T follicular helper cell (primary cell): ENCODE results near the gene TMEM208.

Experiments
- DNase-seq: peaks from one replicate; pipeline ENCODE4 v3.0.0-alpha.2; 2020; ENCODE audit warnings: low read depth
- total RNA-seq, 2 experiments: gene quantifications; one replicate each; lab custom pipeline; 2026; lab: John Stamatoyannopoulos, UW

Gene TMEM208
- total RNA-seq = 28.6 to 61.2 reads per million in 2 experiments

GRCh38 chr16:67226804-67227566, at the start of gene TMEM208:
TSS of gene TMEM208 (plus strand) at chr16:67227130. CDS start at chr16:67227219, 89 bp downstream.
- peak; percentile 98 for DNase-seq

GRCh38 chr16:67177743-67178699, 48.9 kb upstream of the TMEM208 start:
- peak; percentile 59 for DNase-seq

DNA sequence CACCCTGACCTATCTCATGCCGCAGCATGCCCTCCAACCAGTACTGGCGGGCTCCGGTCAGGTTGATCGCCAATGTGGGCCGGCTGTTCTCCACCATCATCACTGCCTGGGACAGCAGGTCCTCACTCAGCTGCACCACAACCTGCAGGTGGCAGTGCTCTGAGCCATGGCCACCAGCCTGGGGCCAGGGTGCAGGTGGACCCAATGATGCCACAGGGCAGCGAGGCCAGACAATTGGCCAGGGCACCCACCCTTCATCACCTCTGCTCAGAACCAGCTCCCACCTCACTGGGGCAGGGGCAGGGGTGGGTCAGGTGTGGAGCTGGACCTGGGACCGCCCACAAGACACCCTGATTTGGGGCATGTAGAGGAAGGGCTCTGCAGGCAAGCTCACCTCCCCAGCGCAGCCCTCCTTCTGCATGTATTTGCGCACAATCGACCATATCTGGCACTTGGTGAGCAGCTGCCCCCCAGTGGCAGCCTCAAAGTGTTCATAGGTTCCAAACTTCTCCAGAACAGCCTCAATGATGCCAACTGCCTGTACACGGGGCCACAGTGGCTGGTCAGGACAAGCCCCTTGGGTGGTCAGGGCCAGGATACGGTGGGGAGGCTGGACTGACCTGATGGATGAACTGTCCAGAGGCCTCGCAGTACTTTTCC, 47.4 kb upstream of the TMEM208 start:
- DNase-seq = no peak

- no peak for DNase-seq
These were observed 46.8 kb upstream of the TMEM208 start for GRCh38 chr16:67180166-67180565.

DNA sequence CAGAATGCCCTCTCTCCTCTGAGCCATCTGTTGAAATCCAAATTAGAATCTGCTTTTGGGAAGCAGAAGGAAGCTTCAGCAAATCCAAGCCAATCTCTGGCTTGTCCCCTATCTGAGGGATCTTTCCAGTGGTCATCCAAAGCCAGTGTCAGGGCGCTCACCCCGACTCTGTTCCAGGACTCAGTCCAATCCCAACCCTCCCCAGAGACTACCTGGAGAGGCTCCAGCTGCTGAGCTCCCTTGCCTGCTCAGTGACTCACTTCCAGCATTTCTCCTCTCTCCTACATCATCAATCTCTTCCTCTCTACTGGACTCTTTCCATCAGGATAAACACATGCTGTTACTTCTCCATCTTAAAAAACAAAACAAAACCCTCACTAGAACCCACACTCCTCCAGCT, 45.6 kb upstream of the TMEM208 start:
- no peak for DNase-seq

DNA sequence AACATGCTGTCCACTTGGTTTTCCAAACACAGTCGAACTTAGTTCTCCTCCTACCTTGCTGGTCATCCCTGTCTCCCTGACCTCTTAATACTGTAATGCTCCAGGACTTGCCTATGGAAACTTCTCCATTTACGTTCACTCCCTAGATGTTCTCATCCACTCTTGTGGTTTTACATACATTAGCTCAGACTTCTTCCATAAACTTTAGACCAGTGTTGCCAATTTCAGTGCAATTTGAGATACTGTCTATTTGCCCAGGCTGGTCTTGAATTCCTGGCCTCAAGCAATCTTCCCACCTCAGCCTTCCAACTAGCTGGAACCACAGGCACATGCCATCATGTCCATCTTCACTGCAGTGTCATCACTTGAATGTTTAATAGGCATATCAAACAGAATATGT, 44.6 kb upstream of the TMEM208 start:
- no peak for DNase-seq

DNA sequence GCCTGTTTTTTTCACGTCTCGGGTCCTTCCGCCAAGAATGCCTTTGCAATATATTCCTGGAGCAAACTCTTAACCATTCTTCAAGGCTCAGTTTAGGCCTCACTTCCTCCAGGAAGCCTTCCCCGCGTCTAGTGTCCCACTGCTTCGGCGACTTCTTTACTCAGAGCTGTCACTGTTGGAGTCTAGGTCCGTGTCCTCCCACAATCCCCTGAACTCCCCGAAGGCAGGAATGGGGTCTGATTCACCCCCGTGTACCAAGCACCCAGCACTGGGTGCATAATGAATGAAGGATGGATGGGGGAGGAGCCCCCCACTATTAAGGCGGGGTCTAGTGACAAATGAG, 43.7 kb upstream of the TMEM208 start:
- no peak for DNase-seq

- peak; percentile 91 for DNase-seq
These were observed 43.1 kb upstream of the TMEM208 start, which contains the start of gene MATCAP1 for GRCh38 chr16:67183627-67184452. TSS of gene MATCAP1 (minus strand) at chr16:67183963. CDS start at chr16:67180610, 3,353 bp downstream.

DNA sequence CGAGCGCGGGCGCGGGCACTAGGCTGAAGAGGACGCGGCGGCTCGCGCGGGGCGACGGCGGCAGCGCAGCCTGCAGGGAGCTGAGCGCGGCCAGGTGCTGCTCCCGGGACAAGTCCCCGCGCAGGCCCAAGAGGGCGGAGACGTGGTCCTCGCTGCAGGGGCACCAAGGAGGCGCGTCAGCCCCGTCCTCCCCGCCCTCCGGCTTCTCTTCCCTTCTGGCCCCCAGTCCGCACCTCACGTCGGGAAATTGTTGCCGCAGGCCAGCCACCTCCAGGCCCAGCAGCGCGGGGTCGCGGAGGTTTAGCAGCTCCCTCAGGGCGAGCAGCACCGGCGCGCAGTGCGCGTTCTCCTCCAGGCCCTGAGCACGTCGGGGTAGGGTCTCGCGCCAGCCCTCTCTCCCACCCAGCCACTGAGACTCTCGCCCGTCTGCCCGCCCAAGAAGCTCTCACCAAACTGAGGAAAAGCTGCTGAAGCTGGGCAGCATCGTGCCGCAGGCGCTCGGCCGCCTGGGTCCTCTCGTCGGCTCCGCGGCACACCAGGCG, 42.4 kb upstream of the TMEM208 start:
- DNase-seq = no peak

DNA sequence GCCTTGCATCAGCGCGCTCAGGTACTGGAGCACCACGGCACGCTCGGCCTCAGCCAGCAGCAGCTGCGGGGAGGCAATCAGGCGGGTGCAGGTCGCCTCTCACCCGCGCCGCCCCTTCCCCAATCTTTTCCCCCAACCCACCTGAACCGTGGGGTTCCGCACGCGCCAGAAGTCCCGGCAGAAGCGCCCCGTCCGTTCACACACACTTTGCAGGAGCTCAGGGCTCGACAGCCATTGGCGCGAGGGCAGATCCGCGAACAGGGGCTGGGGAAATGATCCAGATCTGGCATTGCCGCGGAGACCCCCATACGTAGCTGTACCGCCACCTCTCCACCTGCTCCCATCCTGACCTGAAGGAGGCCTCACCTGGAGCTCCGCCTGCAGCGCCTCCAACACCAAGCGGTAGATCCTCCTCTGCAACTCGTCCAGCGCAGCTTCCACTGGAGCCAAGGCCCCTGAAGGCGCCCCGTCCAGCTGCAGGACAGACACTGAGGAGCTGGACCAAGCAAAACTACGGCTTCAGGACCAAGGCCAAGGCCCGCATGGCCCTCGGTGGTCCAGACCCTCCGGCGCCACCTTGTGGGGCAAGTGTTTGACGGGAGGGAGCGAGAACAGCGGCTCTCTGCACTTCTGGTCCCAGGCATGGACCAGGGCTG, 41.8 kb upstream of the TMEM208 start:
- DNase-seq = peak; percentile 76

- no peak for DNase-seq
These were observed 41.2 kb upstream of the TMEM208 start for GRCh38 chr16:67185651-67186134.

DNA sequence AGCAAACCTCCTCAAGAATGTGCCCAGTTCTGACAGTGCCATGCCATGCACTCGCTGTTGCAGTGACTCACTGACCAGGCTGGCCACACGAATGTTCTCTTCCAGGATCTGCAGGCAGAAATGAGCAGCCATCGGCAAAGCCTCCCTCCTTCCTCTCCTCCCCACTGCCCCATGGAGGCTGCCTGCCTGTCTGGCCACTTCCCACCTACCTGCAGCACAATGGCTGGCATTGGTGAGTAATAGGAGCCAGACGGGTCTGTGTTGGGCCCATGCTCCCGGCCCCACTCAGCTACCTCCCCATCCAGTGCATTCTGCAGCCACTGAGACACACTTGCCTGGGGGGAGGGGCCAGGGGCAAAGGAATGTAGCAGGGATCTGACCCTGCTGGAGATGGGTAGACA, 40.4 kb upstream of the TMEM208 start:
- no peak for DNase-seq

DNA sequence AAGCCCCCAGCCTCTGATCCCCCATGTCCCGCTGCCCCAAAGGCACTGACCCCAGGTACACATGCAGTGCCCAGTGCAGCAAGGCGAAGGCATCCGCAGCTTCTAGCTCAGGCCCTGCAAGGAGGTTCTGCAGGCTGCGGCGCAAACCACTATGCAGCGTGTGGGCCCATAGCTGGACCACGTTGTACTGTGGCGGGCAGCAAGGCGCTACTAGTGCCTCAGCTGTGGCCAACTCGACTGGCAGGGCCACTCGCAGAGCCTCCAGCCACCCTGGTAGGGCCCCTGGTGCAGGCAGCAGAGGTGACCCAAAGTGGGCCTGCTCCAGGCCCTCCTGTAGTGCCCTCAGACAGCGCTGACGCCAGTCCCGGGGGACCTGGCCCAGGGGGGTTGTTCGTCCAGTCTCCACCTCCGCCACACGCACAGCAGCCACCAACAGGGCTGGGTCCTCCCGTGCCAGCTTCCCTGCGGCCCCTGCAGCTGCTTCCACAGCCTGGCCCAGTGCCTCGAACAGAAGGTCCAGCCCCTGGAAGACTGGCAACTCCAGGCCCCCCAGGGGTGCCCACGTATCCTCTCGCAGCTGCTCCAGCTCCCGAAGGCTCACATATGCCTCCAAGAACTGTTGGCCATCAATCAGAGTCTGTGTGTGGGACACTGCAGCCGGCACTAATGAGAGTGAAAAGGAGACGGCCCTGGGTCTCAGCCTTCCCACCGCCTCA, 39.6 kb upstream of the TMEM208 start:
- no peak for DNase-seq

GRCh38 chr16:67188323-67188722, 38.6 kb upstream of the TMEM208 start:
- DNase-seq = no peak

DNA sequence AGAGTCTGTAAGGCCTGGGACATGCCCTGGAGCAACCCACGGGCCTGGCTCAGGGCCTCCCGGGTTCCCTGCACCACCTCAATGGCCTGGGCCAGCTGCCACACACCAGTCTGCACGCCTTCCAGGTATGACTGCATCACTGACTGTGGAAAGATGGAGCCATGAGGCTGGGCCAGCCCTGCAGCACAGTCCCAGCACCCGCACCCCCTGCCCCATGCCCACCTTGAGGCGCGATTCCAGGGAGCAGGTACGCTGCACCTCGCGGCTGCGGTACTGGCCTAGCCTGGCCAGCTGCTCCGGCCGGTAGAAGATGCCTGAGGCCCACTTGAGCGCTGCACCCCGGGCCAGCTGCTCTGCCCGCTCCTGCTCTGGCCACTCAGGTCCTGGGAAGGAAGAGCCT, 38.1 kb upstream of the TMEM208 start:
- no peak for DNase-seq

- DNase-seq = no peak
These were observed 36.9 kb upstream of the TMEM208 start, which contains the start of gene EXOC3L1 for GRCh38 chr16:67190041-67190440. TSS of gene EXOC3L1 (minus strand) at chr16:67190136. CDS start at chr16:67189676, 460 bp downstream.

GRCh38 chr16:67190448-67191399, 36.2 kb upstream of the TMEM208 start:
- no peak for DNase-seq

DNA sequence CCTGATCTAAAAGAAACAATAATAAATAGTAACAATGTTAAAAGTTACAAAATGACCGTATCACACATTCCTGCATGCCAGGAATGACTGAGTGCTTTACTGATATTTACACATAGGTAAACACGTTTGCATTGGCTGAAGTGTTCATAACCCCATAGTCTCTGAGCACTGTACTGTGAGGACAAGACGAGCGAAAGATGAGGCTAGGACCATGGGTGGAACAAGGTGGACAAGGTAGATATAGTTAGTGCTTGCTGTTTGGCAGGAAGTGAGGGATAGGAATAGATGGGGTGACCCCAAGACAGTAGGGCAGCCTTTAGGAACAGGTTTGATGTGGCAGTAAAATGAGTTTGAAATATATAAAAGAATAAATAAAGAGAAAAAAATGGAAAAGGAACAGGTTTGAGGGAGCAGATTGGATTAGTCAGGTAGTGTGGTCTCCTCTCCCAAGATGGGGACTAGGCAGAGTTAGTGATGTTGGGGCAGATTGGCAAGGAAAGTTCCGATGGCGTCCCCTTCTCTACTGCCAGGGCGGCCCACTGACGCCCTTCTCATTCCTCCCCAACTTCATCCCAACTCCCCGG, 35.4 kb upstream of the TMEM208 start:
- DNase-seq = no peak
